GM10266 (cell line): ENCODE data around the gene ANKRD11.
A peak's percentile ranks its signal among the peaks of the same experiment; 100 is the strongest.

ENCODE experiments used
- DNase-seq: peaks from one replicate; pipeline ENCODE4 v3.0.0; 2012; ENCODE audit errors: extremely low spot score
- CTCF ChIP-seq: IDR thresholded peaks from 2 replicates; pipeline ENCODE4 v1.5.1; 2012; ENCODE audit warnings: mild to moderate bottlenecking, low read depth; ENCODE audit not compliant: control insufficient read depth, insufficient read depth; ENCODE audit errors: missing control alignments

Gene ANKRD11

GRCh38 chr16:89490439-89491237 is at the start of gene ANKRD11:
TSS of gene ANKRD11 (minus strand) at chr16:89490561. CDS start at chr16:89317019, 173,542 bp downstream.
- no peak for TF ChIP-seq CTCF
- DNase-seq, result peak; percentile 100

- no peak for DNase-seq
- no peak for TF ChIP-seq CTCF
Measured at GRCh38 chr16:89538286-89538685, 47.9 kb upstream of the ANKRD11 start.

- TF ChIP-seq CTCF, result no peak
- no peak for DNase-seq
Measured at GRCh38 chr16:89537549-89537925, 47.2 kb upstream of the ANKRD11 start.

GRCh38 chr16:89536886-89537548 is 46.7 kb upstream of the ANKRD11 start:
- DNase-seq, result no peak
- no peak for TF ChIP-seq CTCF

GRCh38 chr16:89536371-89536770 is 46.0 kb upstream of the ANKRD11 start:
- no peak for TF ChIP-seq CTCF

GRCh38 chr16:89534252-89534756 is 43.9 kb upstream of the ANKRD11 start:
- DNase-seq, result no peak
- no peak for TF ChIP-seq CTCF

More at GRCh38 chr16:89536371-89536770, 46.0 kb upstream of the ANKRD11 start:
- DNase-seq, result no peak
